T47D (cell line): Measurements from ENCODE around the gene VCX3A.
"Not testable (repeated sequence)": the region's sequence is repeated elsewhere in the genome, so short reads cannot be mapped to it uniquely, and the experiment has no call there.

ENCODE experiments used
- DNase-seq, 2 experiments: peaks; one replicate each; pipeline versions ENCODE4 v3.0.0 to v3.0.0-alpha.2; 2011 to 2012; ENCODE audit warnings: low read depth in 1 of 2, low spot score in 1 of 2
- JUND ChIP-seq: IDR thresholded peaks from 2 replicates; pipeline ENCODE4 v1.6.1; 2012; ENCODE audit warnings: low read depth
- in situ Hi-C: cut with HindIII; loops from 2 replicates; pipeline ENCODE4 v1.10.0; 2016; ENCODE audit warnings: low sequenced_read_pairs, low pct_unique_long_range_greater_than_20kb

VCX3A gene

GRCh38 chrX:6535018-6535417 is at the start of gene VCX3A:
TSS of gene VCX3A (minus strand) at chrX:6535118. CDS start at chrX:6534497, 621 bp downstream.
- in situ Hi-C loops, DNase-seq: not testable (repeated sequence)

- in situ Hi-C loops: no loop called here
- no peak for TF ChIP-seq JUND
- no peak for DNase-seq
Measured at GRCh38 chrX:6574762-6575161, 39.8 kb upstream of the VCX3A start.

GRCh38 chrX:6568031-6568430 is 33.1 kb upstream of the VCX3A start:
- TF ChIP-seq JUND: no peak
- DNase-seq: no peak
- in situ Hi-C loops: no loop called here

GRCh38 chrX:6558979-6559378 is 24.1 kb upstream of the VCX3A start:
- in situ Hi-C loops: no loop called here
- TF ChIP-seq JUND: no peak
- DNase-seq: no peak

- no peak for DNase-seq
- TF ChIP-seq JUND: no peak
- in situ Hi-C loops: no loop called here
Measured at GRCh38 chrX:6557690-6558089, 22.8 kb upstream of the VCX3A start.

- in situ Hi-C loops: no loop called here
- no peak for TF ChIP-seq JUND
- no peak for DNase-seq
Measured at GRCh38 chrX:6550999-6551398, 16.1 kb upstream of the VCX3A start.

- in situ Hi-C loops: no loop called here
- no peak for DNase-seq
- TF ChIP-seq JUND: no peak
Measured at GRCh38 chrX:6545712-6546111, 10.8 kb upstream of the VCX3A start.

- DNase-seq: no peak
- in situ Hi-C loops: no loop called here
- TF ChIP-seq JUND: no peak
Measured at GRCh38 chrX:6526564-6527136, 8.3 kb downstream of the VCX3A start.

- no peak for TF ChIP-seq JUND
- in situ Hi-C loops: no loop called here
- no peak for DNase-seq
Measured at GRCh38 chrX:6517376-6517775, 17.5 kb downstream of the VCX3A start.

GRCh38 chrX:6506444-6506843 is 28.5 kb downstream of the VCX3A start:
- DNase-seq: no peak

GRCh38 chrX:6505960-6506359 is 29.0 kb downstream of the VCX3A start:
- no peak for TF ChIP-seq JUND
- DNase-seq: no peak
- in situ Hi-C loops: no loop called here

More at GRCh38 chrX:6506444-6506843, 28.5 kb downstream of the VCX3A start:
- in situ Hi-C loops: no loop called here
- TF ChIP-seq JUND: no peak

GRCh38 chrX:6500719-6501118 is 34.2 kb downstream of the VCX3A start:
- no peak for TF ChIP-seq JUND
- in situ Hi-C loops: no loop called here
- DNase-seq: no peak

GRCh38 chrX:6498324-6498723 is 36.6 kb downstream of the VCX3A start:
- in situ Hi-C loops: no loop called here
- no peak for TF ChIP-seq JUND
- DNase-seq: no peak
